SH-SY5Y (cell line): ENCODE measurements around the gene HABP2.

ENCODE experiments used
- GATA2 ChIP-seq: IDR thresholded peaks from 2 replicates; pipeline ENCODE4 v1.6.1; 2011; ENCODE audit warnings: mild to moderate bottlenecking, low read depth, low read length
- GATA3 ChIP-seq: IDR thresholded peaks from 2 replicates; pipeline ENCODE4 v1.6.1; 2011; ENCODE audit warnings: low read depth, mild to moderate bottlenecking, low read length, moderate library complexity

DNA sequence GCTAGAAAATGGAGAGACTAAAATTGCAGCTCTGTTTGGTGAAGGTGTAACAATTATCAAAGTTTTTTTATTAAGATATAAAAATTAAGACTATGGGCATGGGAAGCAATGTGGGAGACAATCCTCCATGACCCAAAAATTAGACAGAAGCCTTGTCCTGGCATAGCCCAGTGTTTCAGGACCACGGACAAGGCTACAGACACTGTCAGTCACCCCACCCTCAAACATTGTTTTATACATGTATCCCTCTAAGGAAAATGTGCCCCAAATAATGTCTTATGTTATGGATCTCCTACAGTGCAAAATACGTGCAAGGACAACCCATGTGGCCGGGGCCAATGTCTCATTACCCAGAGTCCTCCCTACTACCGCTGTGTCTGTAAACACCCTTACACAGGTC lies 24.0 kb downstream of the HABP2 start:
- TF ChIP-seq GATA2 (no peak), GATA3 (no peak)
